DOHH2 (cell line): ENCODE data around the gene CREBZF.

Experiments
- H3F3A ChIP-seq: fragments of 200-600 bp; sonication (generic), shearing (Covaris generic); 2 replicates; pipeline ENCODE4 v1.6.0; 2016; ENCODE audit warnings: antibody characterized with exemption, mild to moderate bottlenecking; ENCODE audit not compliant: control insufficient read depth, insufficient read depth
- H3K27ac ChIP-seq: fragments of 200-600 bp; sonication (generic); 2 replicates; pipeline ENCODE4 v1.5.1; 2014; ENCODE audit warnings: low read depth, mild to moderate bottlenecking, low read length, moderate library complexity
- H3K27me3 ChIP-seq: fragments of 200-600 bp; sonication (generic); 2 replicates; pipeline ENCODE4 v1.6.1; 2014; ENCODE audit warnings: mild to moderate bottlenecking, low read length, mixed read lengths; ENCODE audit not compliant: control insufficient read depth
- H3K36me3 ChIP-seq: fragments of 200-600 bp; sonication (generic); 2 replicates; pipeline ENCODE4 v1.6.1; 2014; ENCODE audit warnings: mild to moderate bottlenecking, low read length, moderate library complexity, mixed read lengths; ENCODE audit not compliant: control insufficient read depth
- H3K4me1 ChIP-seq: fragments of 200-600 bp; sonication (generic); 2 replicates; pipeline ENCODE4 v1.6.1; 2014; ENCODE audit warnings: mild to moderate bottlenecking, low read length, mixed read lengths; ENCODE audit not compliant: control insufficient read depth
- H3K4me2 ChIP-seq: fragments of 200-600 bp; sonication (generic); 2 replicates; pipeline ENCODE4 v1.6.0; 2014; ENCODE audit warnings: mild to moderate bottlenecking, low read length, moderate library complexity
- H3K4me3 ChIP-seq: fragments of 200-600 bp; sonication (generic); 2 replicates; pipeline ENCODE4 v1.5.1; 2014; ENCODE audit warnings: mild to moderate bottlenecking, low read length, mixed read lengths
- H3K79me2 ChIP-seq: fragments of 200-600 bp; sonication (generic); 2 replicates; pipeline ENCODE4 v1.6.1; 2014; ENCODE audit warnings: mild to moderate bottlenecking, low read length, mixed read lengths; ENCODE audit not compliant: control insufficient read depth
- H3K9me2 ChIP-seq: fragments of 200-600 bp; sonication (generic); replicated peaks from 2 replicates; pipeline ENCODE4 v1.6.1; 2014; ENCODE audit warnings: mild to moderate bottlenecking, low read length, mixed read lengths; ENCODE audit not compliant: control insufficient read depth
- H3K9me3 ChIP-seq: fragments of 200-600 bp; sonication (generic); 2 replicates; pipeline ENCODE4 v1.6.1; 2014; ENCODE audit warnings: antibody characterized with exemption, low read length, mixed read lengths; ENCODE audit not compliant: control insufficient read depth, insufficient read depth
- H4K20me1 ChIP-seq: fragments of 200-600 bp; sonication (generic); 2 replicates; pipeline ENCODE4 v1.6.0; 2014; ENCODE audit warnings: low read depth, mild to moderate bottlenecking, antibody characterized with exemption, low read length, moderate library complexity; ENCODE audit not compliant: control insufficient read depth, insufficient read depth
- EZH2phosphoT487 ChIP-seq: fragments of 200-600 bp; sonication (generic); IDR thresholded peaks from 2 replicates; pipeline ENCODE4 v1.6.1; 2017; ENCODE audit warnings: borderline replicate concordance, mild to moderate bottlenecking, antibody characterized with exemption, low read length, moderate library complexity, mixed read lengths
- TF ChIP-seq, protein P1 (sequence below): fragments of 200-600 bp; sonication (generic); IDR thresholded peaks from one replicate; pipeline ENCODE4 v1.5.1; 2014; ENCODE audit warnings: antibody characterized with exemption, mild to moderate bottlenecking, low read depth, low read length; ENCODE audit not compliant: poor library complexity, severe bottlenecking

Gene CREBZF, protein sequence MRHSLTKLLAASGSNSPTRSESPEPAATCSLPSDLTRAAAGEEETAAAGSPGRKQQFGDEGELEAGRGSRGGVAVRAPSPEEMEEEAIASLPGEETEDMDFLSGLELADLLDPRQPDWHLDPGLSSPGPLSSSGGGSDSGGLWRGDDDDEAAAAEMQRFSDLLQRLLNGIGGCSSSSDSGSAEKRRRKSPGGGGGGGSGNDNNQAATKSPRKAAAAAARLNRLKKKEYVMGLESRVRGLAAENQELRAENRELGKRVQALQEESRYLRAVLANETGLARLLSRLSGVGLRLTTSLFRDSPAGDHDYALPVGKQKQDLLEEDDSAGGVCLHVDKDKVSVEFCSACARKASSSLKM

DNA sequence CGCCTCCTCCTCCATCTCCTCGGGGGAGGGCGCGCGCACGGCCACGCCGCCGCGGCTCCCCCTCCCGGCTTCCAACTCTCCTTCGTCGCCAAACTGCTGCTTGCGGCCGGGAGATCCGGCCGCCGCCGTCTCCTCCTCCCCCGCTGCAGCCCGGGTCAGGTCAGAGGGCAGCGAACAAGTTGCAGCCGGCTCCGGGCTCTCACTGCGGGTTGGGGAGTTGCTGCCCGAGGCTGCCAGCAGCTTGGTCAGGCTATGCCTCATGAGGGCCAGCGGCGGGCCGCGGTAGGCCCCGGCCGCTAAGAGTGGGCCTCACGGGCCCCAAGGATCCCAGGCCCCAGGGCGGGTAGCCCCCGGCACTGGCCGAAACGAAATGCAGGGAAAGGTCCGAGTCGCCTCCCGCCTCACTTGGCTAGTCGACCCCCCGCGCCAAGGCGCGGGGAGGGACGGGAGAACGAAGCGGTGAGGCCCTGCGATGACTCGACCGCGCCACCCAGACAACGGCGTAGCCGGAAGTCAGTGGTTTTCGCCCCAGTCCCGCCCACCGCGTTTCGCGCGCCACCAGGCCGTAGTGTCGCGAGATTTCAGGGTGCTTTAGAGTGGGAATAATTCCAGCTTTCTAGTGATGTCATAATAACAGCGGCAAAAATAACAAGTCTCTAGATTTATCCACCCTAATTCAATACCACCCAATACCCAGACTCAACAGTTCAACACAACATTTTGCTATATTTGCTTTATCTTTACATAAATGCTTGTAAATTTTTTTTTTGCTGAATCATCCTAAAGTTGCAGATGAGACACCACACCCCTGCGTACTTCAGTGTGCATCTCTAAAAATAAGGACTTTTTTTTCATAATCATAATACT lies at the start of gene CREBZF:
Gene CREBZF (minus strand): TSS at position 515 of the 867 bp plus-strand sequence. CDS start 254 bp downstream, at position 261.
- Histone ChIP-seq H3K36me3 (peaks cover 49% of the 10 kb centered on the region), H3K27ac (peak within 1 kb of the TSS; percentile 86), H3K4me3 (peak within 1 kb of the TSS; percentile 82), H3K27me3 (no peaks in the 10 kb centered on the region), H3F3A (no peaks in the 10 kb centered on the region), H3K79me2 (peaks cover 55% of the 10 kb centered on the region), H3K4me2 (peak within 1 kb of the TSS; percentile 80), H3K9me2 (no peaks in the 10 kb centered on the region), H3K9me3 (no peaks in the 10 kb centered on the region), H3K4me1 (peaks cover 30% of the 10 kb centered on the region), H4K20me1 (peaks cover 30% of the 10 kb centered on the region)
- TF ChIP-seq EZH2phosphoT487 = no peak
- TF ChIP-seq, protein P1, sequence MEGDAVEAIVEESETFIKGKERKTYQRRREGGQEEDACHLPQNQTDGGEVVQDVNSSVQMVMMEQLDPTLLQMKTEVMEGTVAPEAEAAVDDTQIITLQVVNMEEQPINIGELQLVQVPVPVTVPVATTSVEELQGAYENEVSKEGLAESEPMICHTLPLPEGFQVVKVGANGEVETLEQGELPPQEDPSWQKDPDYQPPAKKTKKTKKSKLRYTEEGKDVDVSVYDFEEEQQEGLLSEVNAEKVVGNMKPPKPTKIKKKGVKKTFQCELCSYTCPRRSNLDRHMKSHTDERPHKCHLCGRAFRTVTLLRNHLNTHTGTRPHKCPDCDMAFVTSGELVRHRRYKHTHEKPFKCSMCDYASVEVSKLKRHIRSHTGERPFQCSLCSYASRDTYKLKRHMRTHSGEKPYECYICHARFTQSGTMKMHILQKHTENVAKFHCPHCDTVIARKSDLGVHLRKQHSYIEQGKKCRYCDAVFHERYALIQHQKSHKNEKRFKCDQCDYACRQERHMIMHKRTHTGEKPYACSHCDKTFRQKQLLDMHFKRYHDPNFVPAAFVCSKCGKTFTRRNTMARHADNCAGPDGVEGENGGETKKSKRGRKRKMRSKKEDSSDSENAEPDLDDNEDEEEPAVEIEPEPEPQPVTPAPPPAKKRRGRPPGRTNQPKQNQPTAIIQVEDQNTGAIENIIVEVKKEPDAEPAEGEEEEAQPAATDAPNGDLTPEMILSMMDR = peak; percentile 2

DNA sequence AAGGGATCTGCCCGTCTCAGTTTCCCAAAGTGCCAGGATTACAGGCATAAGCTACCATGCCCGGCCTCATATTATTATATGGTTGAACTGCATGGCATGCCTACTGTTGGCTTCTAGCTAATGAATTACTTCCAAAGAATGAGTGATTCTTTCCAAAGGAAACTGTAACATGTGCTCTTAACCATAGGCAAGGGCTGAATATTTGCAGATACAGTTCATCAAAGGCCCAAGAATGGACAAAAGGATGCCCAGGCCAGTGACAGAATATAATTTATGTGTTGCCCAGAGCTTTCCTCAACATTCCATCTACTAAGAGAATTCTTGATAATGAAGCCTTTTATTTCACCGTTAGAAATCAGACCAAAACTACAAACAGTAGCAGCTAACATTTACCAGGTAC lies 48.0 kb upstream of the CREBZF start:
- TF ChIP-seq, protein P1 = no peak
- TF ChIP-seq EZH2phosphoT487 = no peak
- no peak overlapping the region for H3K4me2 ChIP-seq

DNA sequence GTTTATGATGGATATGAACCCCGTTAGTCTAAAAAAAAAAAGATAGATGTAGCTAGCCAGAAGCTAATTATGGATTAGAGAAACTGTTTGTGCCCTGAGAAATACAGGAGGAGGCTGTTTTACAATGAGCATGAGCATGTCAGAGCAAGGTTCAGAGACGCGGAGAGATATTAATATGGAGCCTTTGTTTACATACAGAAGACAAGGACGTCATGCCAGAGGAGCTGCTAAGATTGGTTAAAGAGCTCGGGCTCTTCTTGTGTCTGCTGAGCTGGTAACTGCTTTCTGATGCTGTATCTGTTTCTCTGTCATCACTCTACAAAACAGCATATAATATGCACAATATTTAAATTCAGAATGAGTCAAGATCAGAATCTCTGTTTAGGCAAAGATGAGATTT lies 46.0 kb upstream of the CREBZF start:
- H3F3A ChIP-seq = no peaks in the 10 kb centered on the region
- no peak overlapping the region for H3K4me3 ChIP-seq
- H3K4me2 ChIP-seq = no peak overlapping the region
- no peaks in the 10 kb centered on the region for H3K4me1 ChIP-seq
- no peaks in the 10 kb centered on the region for H3K36me3 ChIP-seq
- TF ChIP-seq, protein P1 = no peak
- no peak for TF ChIP-seq EZH2phosphoT487
- H3K79me2 ChIP-seq = no peaks in the 10 kb centered on the region
- no peak overlapping the region for H3K27ac ChIP-seq
- H3K9me2 ChIP-seq = no peaks in the 10 kb centered on the region
- H3K9me3 ChIP-seq = no peaks in the 10 kb centered on the region
- peaks cover 7% of the 10 kb centered on the region; the same call in 1 of the 2 replicates for H3K27me3 ChIP-seq
- H4K20me1 ChIP-seq = no peaks in the 10 kb centered on the region

More for the DNA sequence above, 48.0 kb upstream of the CREBZF start:
- Histone ChIP-seq H3K36me3 (no peaks in the 10 kb centered on the region), H3K4me1 (no peaks in the 10 kb centered on the region), H3K79me2 (no peaks in the 10 kb centered on the region), H3K27me3 (peaks cover 4% of the 10 kb centered on the region; the same call in 1 of the 2 replicates), H3K9me2 (no peaks in the 10 kb centered on the region), H3K9me3 (no peaks in the 10 kb centered on the region), H3K27ac (no peak overlapping the region), H3F3A (no peaks in the 10 kb centered on the region), H3K4me3 (no peak overlapping the region), H4K20me1 (no peaks in the 10 kb centered on the region)
